SK-N-SH (cell line): ENCODE measurements around the gene IFNGR1. TPM values are rescaled to one million over a fixed set of nuclear protein-coding genes. Genes with fewer than 3 reads are reported as not detected.
"Not testable (repeated sequence)": the region's sequence is repeated elsewhere in the genome, so short reads cannot be mapped to it uniquely, and the experiment has no call there.

ENCODE experiments used
- CTCF ChIA-PET: fragments of 300-600, 350-600 bp; formaldehyde crosslinking; extraction: SDS; loops from one replicate; lab custom pipeline; 2021; lab: Yijun Ruan, JAX
- POLR2A ChIA-PET: fragments of 350-600 bp; sonication (Branson Sonifier 250); formaldehyde crosslinking; extraction: SDS; loops from one replicate; lab custom pipeline; 2020; ENCODE audit warnings: antibody characterized with exemption, inconsistent platforms; lab: Yijun Ruan, JAX
- DNase-seq: peaks from one replicate; pipeline ENCODE4 v3.0.0; 2012
- H2AFZ ChIP-seq: fragments of 200-600 bp; sonication (generic); 2 replicates; pipeline ENCODE4 v1.8.1; 2016; ENCODE audit warnings: antibody characterized with exemption, mild to moderate bottlenecking, low read depth
- H3F3A ChIP-seq: fragments of 200-600 bp; sonication (generic); replicated peaks from 2 replicates; pipeline ENCODE3; 2016; ENCODE audit warnings: antibody characterized with exemption, mild to moderate bottlenecking; ENCODE audit not compliant: insufficient read depth
- H3K27ac ChIP-seq, 2 experiments: fragments of 200-500 bp in 1 of 2; fragments of 200-600 bp in 1 of 2; sonication (Bioruptor generic) in 1 of 2; sonication (generic), shearing (Covaris generic) in 1 of 2; 2 replicates each; pipeline versions ENCODE4 v1.5.1 to v1.6.1; 2014 to 2016; ENCODE audit warnings: low read depth in 2 of 2, inconsistent platforms in 1 of 2, low read length in 1 of 2, mild to moderate bottlenecking in 1 of 2, mixed read lengths in 1 of 2
- H3K27me3 ChIP-seq: fragments of 200-600 bp; sonication (generic), shearing (Covaris generic); 2 replicates; pipeline ENCODE4 v1.6.1; 2016; ENCODE audit warnings: mixed run types; ENCODE audit not compliant: insufficient read depth
- H3K36me3 ChIP-seq, 2 experiments: fragments of 200-500 bp in 1 of 2; fragments of 200-600 bp in 1 of 2; sonication (Bioruptor generic) in 1 of 2; sonication (generic) in 1 of 2; replicated peaks in 1 of 2; 2 replicates each; pipeline versions ENCODE3 to v1.5.1; 2014 to 2016; ENCODE audit warnings: low read length in 1 of 2, mild to moderate bottlenecking in 1 of 2; ENCODE audit not compliant: insufficient read depth in 2 of 2, control insufficient read depth in 1 of 2
- H3K4me1 ChIP-seq, 2 experiments: fragments of 200-500 bp in 1 of 2; fragments of 200-600 bp in 1 of 2; sonication (Bioruptor generic) in 1 of 2; sonication (generic), shearing (Covaris generic) in 1 of 2; 2 replicates each; pipeline versions ENCODE4 v1.5.1 to v1.6.1; 2014 to 2016; ENCODE audit warnings: low read depth in 1 of 2, low read length in 1 of 2, mixed run types in 1 of 2; ENCODE audit not compliant: insufficient read depth in 2 of 2, control insufficient read depth in 1 of 2
- H3K4me2 ChIP-seq: fragments of 200-600 bp; sonication (generic), shearing (Covaris generic); 2 replicates; pipeline ENCODE4 v1.6.1; 2017; ENCODE audit warnings: mixed run types
- H3K4me3 ChIP-seq, 2 experiments: fragments of 200-500 bp in 1 of 2; fragments of 200-600 bp in 1 of 2; sonication (Bioruptor generic) in 1 of 2; sonication (generic), shearing (Covaris generic) in 1 of 2; 2 replicates each; pipeline versions ENCODE4 v1.5.1 to v1.8.1; 2014 to 2016; ENCODE audit warnings: low read depth in 2 of 2, inconsistent platforms in 1 of 2, low read length in 1 of 2, mild to moderate bottlenecking in 1 of 2, mixed read lengths in 1 of 2, moderate library complexity in 1 of 2
- H3K79me2 ChIP-seq: fragments of 200-600 bp; sonication (generic); 2 replicates; pipeline ENCODE4 v1.8.1; 2017; ENCODE audit warnings: mild to moderate bottlenecking; ENCODE audit not compliant: insufficient read depth
- H3K9ac ChIP-seq: fragments of 200-600 bp; sonication (generic); 2 replicates; pipeline ENCODE4 v1.6.1; 2017; ENCODE audit warnings: mixed run types
- H3K9me2 ChIP-seq: fragments of 200-600 bp; sonication (generic); 2 replicates; pipeline ENCODE4 v1.6.1; 2017; ENCODE audit warnings: mixed run types
- H3K9me3 ChIP-seq: fragments of 200-600 bp; sonication (generic); 2 replicates; pipeline ENCODE4 v1.6.1; 2017; ENCODE audit warnings: mixed run types, mild to moderate bottlenecking, moderate library complexity
- H4K20me1 ChIP-seq: fragments of 200-600 bp; sonication (generic); 2 replicates; pipeline ENCODE4 v1.6.1; 2017; ENCODE audit warnings: mild to moderate bottlenecking, mixed run types; ENCODE audit not compliant: insufficient read depth
- CHD2 ChIP-seq: fragments of 150-350 bp; IDR thresholded peaks from 2 replicates; pipeline ENCODE4 v1.6.1; 2018; ENCODE audit warnings: low read length; ENCODE audit not compliant: partially characterized antibody
- EZH2phosphoT487 ChIP-seq: fragments of 200-600 bp; sonication (generic); IDR thresholded peaks from 2 replicates; pipeline ENCODE4 v1.6.1; 2017; ENCODE audit warnings: low read depth, mixed run types, mild to moderate bottlenecking, antibody characterized with exemption, moderate library complexity, borderline replicate concordance
- FOXJ3 ChIP-seq: sonication (generic); formaldehyde crosslinking; IDR thresholded peaks from 2 replicates; pipeline ENCODE4 v1.5.1; 2020; ENCODE audit warnings: mild to moderate bottlenecking, missing genetic modification reagents
- JUND ChIP-seq: IDR thresholded peaks from 2 replicates; pipeline ENCODE4 v1.4.0; 2012
- MXI1 ChIP-seq: IDR thresholded peaks from 2 replicates; pipeline ENCODE4 v1.6.1; 2012; ENCODE audit warnings: mild to moderate bottlenecking, low read depth, low read length, improper control_type of control experiment
- NRF1 ChIP-seq: IDR thresholded peaks from 2 replicates; pipeline ENCODE4 v1.6.1; 2012; ENCODE audit warnings: low read depth, mild to moderate bottlenecking, low read length
- RCOR1 ChIP-seq: fragments of 150-350 bp; IDR thresholded peaks from 2 replicates; pipeline ENCODE4 v1.6.1; 2017; ENCODE audit warnings: antibody characterized with exemption, low read length
- SMC3 ChIP-seq: IDR thresholded peaks from 2 replicates; pipeline ENCODE4 v1.6.1; 2012; ENCODE audit warnings: low read depth, low read length, improper control_type of control experiment
- TAF1 ChIP-seq: IDR thresholded peaks from 2 replicates; pipeline ENCODE4 v1.6.1; 2012; ENCODE audit warnings: low read depth, mild to moderate bottlenecking, low read length, moderate library complexity, borderline replicate concordance
- TEAD4 ChIP-seq: IDR thresholded peaks from 2 replicates; pipeline ENCODE4 v1.4.0; 2012; ENCODE audit warnings: mild to moderate bottlenecking, borderline replicate concordance; ENCODE audit not compliant: insufficient read depth
- WGBS: methylation state at CpG from one replicate; pipeline ENCODE4 v1.1.6; 2017; ENCODE audit warnings: low lambda C conversion rate; 5-methylcytosine and 5-hydroxymethylcytosine counted together
- polyA plus RNA-seq, 3 experiments: library from polyadenylated mRNA; depleted of rRNA; stranded (reverse); fragments of >200 nt; gene quantifications; 2 replicates each; pipeline ENCODE4 v1.2.3, GENCODE V29; 2012
- TF ChIP-seq, protein P1 (sequence below): IDR thresholded peaks from 2 replicates; pipeline ENCODE4 v1.4.0; 2012; ENCODE audit warnings: low read depth, borderline replicate concordance
- TF ChIP-seq, protein P2 (sequence below): IDR thresholded peaks from 2 replicates; pipeline ENCODE4; 2012
- TF ChIP-seq, protein P3 (sequence below): fragments of 200-600 bp; sonication (generic); IDR thresholded peaks from 2 replicates; pipeline ENCODE4 v1.6.1; 2017; ENCODE audit warnings: antibody characterized with exemption, mild to moderate bottlenecking, moderate library complexity
- TF ChIP-seq, protein P4 (sequence below): IDR thresholded peaks from 2 replicates; pipeline ENCODE4 v1.4.0; 2012; ENCODE audit warnings: low read depth, borderline replicate concordance
- TF ChIP-seq, protein P5 (sequence below): fragments of 150-350 bp; IDR thresholded peaks from 2 replicates; pipeline ENCODE4 v1.6.1; 2017; ENCODE audit warnings: antibody characterized with exemption, low read length, low read depth, borderline replicate concordance
- TF ChIP-seq, protein P6 (sequence below): IDR thresholded peaks from 2 replicates; pipeline ENCODE4 v1.4.0; 2012; ENCODE audit warnings: low read depth

The IFNGR1 gene
- polyA plus RNA-seq, 1 of the 3 experiments (the other 2 are of a cell fraction): 11.5 TPM

GRCh38 chr6:137207457-137207856 lies 11.7 kb downstream of the IFNGR1 start:
- WGBS: 91% methylated on average over 3 of the region's 3 CpGs
- H3K9me3 ChIP-seq, DNase-seq, POLR2A ChIA-PET, H3K4me1 ChIP-seq, H3K27me3 ChIP-seq, H3F3A ChIP-seq, H3K4me3 ChIP-seq, H3K4me2 ChIP-seq, CTCF ChIA-PET, H4K20me1 ChIP-seq, H3K9me2 ChIP-seq, H2AFZ ChIP-seq, H3K9ac ChIP-seq, H3K27ac ChIP-seq: not testable (repeated sequence)
- Histone ChIP-seq H3K36me3 (peaks cover 17 to 43% of the 10 kb centered on the region in 2 experiments), H3K79me2 (peaks cover 35% of the 10 kb centered on the region)

GRCh38 chr6:137206577-137206976 lies 12.6 kb downstream of the IFNGR1 start:
- ChIA-PET POLR2A (no interaction called here), CTCF (interaction anchor here (1.5 kb wide), 1 partner anchor 112 kb away, joined by 3 read pairs; no protein-coding TSS in a partner anchor)
- H3K4me3 ChIP-seq: no peak overlapping the region
- no peak for DNase-seq
- no peak overlapping the region for H3K27ac ChIP-seq
- H3K36me3 ChIP-seq: peaks cover 17 to 51% of the 10 kb centered on the region in 2 experiments
- peaks cover 26% of the 10 kb centered on the region for H3K79me2 ChIP-seq
- H3K27me3 ChIP-seq: no peaks in the 10 kb centered on the region
- peaks cover 4% of the 10 kb centered on the region for H3F3A ChIP-seq
- H2AFZ ChIP-seq: no peak overlapping the region
- H3K4me1 ChIP-seq: no peaks in the 10 kb centered on the region
- H3K9me2 ChIP-seq: no peaks in the 10 kb centered on the region
- WGBS: 100% methylated on average over 1 of the region's 1 CpG
- H3K9ac ChIP-seq: no peak overlapping the region
- H4K20me1 ChIP-seq: no peaks in the 10 kb centered on the region
- H3K9me3 ChIP-seq: no peaks in the 10 kb centered on the region
- no peak overlapping the region for H3K4me2 ChIP-seq
- TF ChIP-seq EZH2phosphoT487 (no peak), MXI1 (no peak), RCOR1 (no peak), JUND (no peak), CHD2 (no peak), SMC3 (no peak), TEAD4 (no peak), FOXJ3 (no peak), TAF1 (no peak), NRF1 (no peak)
- TF ChIP-seq, protein P1, sequence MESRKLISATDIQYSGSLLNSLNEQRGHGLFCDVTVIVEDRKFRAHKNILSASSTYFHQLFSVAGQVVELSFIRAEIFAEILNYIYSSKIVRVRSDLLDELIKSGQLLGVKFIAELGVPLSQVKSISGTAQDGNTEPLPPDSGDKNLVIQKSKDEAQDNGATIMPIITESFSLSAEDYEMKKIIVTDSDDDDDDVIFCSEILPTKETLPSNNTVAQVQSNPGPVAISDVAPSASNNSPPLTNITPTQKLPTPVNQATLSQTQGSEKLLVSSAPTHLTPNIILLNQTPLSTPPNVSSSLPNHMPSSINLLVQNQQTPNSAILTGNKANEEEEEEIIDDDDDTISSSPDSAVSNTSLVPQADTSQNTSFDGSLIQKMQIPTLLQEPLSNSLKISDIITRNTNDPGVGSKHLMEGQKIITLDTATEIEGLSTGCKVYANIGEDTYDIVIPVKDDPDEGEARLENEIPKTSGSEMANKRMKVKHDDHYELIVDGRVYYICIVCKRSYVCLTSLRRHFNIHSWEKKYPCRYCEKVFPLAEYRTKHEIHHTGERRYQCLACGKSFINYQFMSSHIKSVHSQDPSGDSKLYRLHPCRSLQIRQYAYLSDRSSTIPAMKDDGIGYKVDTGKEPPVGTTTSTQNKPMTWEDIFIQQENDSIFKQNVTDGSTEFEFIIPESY: no peak
- TF ChIP-seq, protein P2, sequence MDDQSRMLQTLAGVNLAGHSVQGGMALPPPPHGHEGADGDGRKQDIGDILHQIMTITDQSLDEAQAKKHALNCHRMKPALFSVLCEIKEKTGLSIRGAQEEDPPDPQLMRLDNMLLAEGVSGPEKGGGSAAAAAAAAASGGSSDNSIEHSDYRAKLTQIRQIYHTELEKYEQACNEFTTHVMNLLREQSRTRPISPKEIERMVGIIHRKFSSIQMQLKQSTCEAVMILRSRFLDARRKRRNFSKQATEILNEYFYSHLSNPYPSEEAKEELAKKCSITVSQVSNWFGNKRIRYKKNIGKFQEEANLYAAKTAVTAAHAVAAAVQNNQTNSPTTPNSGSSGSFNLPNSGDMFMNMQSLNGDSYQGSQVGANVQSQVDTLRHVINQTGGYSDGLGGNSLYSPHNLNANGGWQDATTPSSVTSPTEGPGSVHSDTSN: no peak
- TF ChIP-seq, protein P3, sequence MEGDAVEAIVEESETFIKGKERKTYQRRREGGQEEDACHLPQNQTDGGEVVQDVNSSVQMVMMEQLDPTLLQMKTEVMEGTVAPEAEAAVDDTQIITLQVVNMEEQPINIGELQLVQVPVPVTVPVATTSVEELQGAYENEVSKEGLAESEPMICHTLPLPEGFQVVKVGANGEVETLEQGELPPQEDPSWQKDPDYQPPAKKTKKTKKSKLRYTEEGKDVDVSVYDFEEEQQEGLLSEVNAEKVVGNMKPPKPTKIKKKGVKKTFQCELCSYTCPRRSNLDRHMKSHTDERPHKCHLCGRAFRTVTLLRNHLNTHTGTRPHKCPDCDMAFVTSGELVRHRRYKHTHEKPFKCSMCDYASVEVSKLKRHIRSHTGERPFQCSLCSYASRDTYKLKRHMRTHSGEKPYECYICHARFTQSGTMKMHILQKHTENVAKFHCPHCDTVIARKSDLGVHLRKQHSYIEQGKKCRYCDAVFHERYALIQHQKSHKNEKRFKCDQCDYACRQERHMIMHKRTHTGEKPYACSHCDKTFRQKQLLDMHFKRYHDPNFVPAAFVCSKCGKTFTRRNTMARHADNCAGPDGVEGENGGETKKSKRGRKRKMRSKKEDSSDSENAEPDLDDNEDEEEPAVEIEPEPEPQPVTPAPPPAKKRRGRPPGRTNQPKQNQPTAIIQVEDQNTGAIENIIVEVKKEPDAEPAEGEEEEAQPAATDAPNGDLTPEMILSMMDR: no peak
- TF ChIP-seq, protein P4, sequence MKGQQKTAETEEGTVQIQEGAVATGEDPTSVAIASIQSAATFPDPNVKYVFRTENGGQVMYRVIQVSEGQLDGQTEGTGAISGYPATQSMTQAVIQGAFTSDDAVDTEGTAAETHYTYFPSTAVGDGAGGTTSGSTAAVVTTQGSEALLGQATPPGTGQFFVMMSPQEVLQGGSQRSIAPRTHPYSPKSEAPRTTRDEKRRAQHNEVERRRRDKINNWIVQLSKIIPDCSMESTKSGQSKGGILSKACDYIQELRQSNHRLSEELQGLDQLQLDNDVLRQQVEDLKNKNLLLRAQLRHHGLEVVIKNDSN: no peak
- TF ChIP-seq, protein P5, sequence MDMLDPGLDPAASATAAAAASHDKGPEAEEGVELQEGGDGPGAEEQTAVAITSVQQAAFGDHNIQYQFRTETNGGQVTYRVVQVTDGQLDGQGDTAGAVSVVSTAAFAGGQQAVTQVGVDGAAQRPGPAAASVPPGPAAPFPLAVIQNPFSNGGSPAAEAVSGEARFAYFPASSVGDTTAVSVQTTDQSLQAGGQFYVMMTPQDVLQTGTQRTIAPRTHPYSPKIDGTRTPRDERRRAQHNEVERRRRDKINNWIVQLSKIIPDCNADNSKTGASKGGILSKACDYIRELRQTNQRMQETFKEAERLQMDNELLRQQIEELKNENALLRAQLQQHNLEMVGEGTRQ: no peak
- TF ChIP-seq, protein P6, sequence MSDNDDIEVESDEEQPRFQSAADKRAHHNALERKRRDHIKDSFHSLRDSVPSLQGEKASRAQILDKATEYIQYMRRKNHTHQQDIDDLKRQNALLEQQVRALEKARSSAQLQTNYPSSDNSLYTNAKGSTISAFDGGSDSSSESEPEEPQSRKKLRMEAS: no peak
